ENCODE measurements around the gene CTSK.
"Not testable (repeated sequence)": the region's sequence is repeated elsewhere in the genome, so short reads cannot be mapped to it uniquely, and the experiment has no call there.

The CTSK gene

DNA sequence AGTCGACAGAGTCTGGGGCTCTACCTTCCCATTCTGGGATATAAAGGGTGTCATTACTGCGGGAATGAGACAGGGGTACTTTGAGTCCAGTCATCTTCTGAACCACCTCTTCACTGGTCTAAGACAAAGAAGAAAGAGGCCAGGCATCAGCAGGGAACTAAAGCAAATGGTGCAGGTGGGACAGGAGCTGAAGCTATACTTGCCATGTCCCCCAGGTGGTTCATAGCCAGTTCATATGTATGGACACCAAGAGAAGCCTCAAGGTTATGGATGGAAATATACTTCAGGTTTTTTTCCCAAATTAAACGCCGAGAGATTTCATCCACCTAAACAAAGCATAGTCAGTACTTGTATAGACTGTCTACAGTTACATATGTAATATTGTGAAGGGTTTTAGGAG is 2.2 kb downstream of the CTSK start:
- no peak for DNase-seq (ENCODE audit: low spot score)

DNA sequence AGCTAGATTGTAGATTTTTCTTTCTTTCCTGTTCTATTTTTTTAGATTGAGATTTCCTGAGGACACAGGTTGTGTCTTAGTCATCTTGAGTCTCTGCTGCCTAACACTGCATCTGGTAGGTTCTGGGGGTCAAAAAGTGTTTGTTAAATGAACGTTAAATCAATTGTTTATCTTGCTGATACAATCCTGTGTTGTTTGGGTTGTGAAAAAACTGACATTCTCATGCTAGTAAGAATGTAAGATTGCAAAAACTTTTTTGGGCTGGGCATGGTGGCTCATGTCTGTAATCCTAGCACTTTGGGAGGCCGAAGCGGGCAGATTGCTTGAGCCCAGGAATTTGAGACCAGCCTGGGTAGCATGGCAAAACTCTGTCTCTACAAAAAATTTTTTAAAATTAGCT is 3.4 kb downstream of the CTSK start:
- no peak for DNase-seq (ENCODE audit: low spot score)

DNA sequence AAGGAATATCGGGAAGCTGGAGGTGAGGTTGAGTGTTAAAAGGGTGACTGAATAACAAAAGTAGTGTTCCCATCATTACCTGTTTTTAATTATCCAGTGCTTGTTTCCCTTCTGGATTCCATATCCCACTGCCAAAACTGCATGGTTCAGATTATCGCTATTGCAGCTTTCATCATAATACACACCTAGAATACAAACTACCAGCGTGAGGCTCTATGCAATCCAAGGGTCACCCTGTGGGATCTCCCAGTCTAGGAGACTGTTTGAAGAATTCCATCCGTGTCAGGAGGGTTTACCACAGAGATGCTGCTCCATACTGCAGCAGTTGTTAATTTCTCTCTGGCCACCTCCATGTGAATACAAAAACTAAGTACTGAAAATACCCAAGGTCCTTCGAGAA is 9.0 kb downstream of the CTSK start:
- no peak for DNase-seq (ENCODE audit: low spot score)

DNA sequence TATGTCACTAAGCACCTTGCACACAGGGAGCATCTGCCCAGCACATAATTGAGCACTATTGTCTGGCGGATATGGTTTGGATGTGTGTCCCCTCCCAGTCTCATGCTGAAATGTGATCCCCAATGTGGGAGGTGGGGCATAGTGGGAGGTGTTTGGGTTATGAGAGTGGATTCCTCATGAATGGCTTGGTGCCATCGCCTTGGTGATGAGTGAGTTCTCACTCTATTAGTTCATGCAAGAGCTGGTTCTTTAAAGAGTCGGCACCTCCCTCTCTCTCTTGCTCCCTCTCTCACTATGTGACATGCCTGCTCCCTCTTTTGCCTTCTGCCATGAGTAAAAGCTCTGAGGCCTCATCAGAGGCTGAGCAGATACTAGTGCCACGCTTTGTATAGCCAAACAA is 9.5 kb downstream of the CTSK start:
- no peak for DNase-seq (ENCODE audit: low spot score)

DNA sequence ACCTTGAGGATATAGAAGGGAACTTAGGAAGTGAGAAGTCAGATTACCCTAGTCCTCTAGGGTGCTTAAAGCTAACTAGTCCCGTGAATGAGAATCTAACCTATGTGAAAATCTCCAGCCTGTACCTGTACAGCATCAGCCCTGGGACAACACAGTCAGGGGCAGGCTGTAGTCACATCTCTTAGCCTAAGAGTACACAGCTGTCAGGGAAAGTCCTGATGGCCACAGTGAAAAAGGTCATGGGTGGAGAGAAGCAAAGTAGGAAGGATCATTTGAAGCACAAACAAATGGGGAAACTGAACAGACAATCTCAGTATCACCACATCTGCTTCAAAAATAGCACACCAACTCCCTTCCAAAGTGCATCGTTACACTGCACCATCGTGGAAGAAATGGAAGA is 11.7 kb downstream of the CTSK start:
- no peak for DNase-seq (ENCODE audit: low spot score)

DNA sequence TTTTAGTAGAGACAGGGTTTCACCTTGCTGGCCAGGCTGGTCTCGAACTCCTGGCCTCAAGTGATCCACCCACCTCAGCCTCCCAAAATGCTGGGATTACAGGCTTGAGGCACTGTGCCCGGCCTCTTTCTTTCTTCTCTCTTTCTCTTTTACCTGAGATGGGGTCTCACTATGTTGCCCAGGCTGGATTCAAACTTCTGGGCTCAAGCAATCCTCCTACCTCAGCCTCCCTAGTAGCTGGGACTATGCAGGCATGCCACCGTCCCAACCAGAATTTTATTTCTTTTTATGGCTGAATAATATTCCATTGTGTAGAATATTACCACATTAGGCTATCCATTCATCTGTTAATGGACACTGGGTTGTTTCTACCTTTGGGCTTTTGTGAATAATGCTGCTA is 14.3 kb downstream of the CTSK start:
- DNase-seq (ENCODE audit: low spot score): not testable (repeated sequence)

DNA sequence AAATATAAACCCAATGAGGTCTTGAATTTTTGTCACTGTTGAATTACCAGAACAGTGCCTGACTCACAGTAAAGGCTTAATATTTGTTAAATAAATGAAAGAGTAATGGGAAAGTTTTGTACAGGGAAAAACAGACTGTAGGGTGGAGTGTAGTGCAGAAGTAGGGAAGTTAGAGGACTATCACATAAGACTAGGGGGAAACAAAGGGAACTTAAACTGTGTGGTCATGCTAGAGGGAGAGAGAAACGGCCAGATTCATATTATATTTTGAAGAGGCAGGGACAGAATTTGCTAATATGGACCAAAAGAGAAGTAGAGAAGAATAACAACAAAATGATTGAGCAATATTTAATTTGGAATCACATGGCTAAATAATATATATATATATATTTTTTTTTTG is 14.8 kb downstream of the CTSK start:
- no peak for DNase-seq (ENCODE audit: low spot score)

DNA sequence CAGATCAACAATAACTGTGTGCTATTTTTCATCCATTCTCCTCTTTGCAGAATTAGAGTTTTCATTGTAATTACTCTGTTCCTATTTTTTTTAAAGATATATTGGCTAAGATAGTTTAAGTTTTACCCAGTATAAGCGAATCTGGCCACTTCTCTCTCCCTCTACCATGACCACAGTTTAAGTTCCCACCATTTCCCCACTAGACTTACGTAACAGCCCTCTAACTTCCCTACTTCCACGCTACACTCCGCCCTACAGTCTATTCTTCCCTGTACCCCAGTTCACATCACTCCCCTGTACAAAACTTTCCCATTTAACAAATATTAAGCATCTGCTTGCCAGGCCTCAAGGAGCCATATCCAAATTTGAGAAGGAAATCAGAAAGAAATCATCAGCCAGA is 16.5 kb downstream of the CTSK start:
- no peak for DNase-seq (ENCODE audit: low spot score)

DNA sequence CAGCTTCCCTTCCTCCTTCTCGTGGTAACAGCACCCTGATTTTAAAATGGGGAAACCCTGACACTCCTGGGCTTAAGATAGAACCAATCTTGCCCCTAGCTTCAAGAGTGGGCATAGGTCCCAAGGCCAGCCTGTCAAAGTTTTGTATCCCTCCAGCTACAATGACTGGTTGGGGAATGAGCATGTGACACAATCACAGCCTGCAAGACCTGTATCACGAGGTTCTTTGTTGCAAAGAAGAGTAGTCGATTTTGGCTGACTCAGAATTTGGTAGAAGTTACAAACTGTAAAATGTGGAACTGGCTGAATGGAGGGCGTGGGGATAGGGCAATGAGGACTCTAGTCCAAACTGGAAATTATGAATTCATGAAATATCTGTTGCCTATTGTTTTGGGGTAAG is 18.7 kb downstream of the CTSK start:
- no peak for DNase-seq (ENCODE audit: low spot score)

DNA sequence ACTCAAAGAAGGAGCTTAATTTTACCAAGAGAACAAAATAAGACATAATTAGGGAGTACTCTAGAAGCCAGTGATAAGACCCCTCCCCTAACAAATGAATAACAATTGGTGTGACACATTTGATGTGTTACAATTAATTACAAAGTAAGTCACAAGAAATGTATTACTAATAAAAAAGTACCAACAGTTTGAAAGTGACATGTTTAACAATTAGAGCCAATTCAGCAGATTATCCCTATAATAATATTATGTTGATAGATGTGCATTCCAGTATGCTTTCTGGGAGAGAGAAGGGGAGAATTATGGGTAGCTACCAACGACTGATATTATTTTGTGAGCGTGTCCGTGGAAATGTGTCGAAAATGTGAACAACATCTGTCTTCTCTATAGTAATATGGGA is 19.1 kb downstream of the CTSK start:
- no peak for DNase-seq (ENCODE audit: low spot score)

DNA sequence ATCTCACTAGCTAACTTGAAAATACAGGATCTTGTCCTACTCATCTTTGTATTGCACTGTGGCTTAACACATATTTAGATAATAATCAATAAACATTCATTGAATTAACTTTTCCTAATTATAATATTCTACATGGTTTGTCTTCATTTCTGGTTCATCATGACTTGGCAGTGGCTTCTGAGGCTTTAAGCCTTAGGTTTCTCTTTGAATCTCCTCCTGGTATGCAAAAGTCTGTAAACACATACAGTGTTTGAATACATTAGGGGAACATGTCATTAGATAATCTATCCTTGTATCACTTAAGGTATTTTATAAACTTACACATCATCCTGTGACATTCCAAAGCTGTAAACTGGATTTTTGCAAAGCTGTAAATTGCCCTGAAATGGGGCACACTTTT is 20.6 kb downstream of the CTSK start:
- DNase-seq (ENCODE audit: low spot score): no peak

DNA sequence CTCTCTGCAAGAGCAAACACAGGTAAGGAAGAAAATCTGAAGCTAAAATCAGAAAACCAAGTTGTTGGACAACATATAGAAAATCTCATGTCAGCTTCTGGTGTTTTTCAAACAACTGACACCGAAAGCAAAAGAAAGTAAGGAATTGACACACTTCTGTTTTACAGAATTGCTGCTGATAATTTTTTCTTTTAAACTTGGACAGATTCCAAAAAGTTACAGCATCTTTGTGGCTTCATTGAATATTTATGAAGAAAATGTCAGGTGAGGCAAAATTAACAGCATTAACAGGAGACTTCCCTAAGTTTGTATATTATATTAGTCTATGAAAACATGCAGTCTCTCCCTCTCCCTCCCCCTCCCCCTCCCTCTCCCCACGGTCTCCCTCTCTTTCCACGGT is 27.6 kb downstream of the CTSK start:
- no peak for DNase-seq (ENCODE audit: low spot score)

DNA sequence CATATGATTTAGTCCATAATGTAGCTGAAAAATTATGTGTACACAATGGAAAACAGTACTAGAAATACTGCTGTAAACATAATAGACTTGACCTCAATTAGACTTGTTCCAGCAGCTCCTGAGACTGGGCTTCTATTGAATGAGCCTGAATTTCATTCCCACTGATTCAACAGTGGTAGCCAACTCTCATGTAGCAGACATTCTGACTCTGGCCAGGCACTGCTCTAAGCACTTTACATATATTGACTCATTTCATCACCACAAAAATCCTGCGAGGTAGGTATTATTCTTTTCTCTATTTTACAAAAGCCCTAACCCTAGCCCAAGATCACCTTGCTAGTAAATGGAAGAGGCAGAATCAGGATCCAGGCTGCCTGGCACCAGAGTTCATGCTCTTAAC is 29.7 kb downstream of the CTSK start:
- no peak for DNase-seq (ENCODE audit: low spot score)

DNA sequence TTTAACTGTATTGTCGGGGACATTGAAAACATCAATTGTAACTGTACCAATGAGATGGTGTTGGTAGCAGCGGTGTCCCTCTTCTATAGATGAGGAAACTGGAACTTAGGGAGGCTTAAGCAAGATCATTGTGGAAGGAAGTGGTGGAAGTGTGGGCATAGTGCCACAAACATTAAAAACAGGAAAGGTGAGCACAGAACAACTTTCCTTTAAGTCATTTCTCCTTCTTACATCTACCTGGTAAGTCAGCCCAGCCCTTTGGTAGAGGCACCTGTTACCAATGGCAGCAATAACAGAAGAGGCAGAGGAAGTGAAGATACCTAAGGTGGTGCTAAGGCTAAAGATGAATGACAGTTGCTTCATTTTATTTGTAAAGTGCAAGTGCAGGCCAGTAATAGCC is 30.5 kb downstream of the CTSK start:
- no peak for DNase-seq (ENCODE audit: low spot score)

DNA sequence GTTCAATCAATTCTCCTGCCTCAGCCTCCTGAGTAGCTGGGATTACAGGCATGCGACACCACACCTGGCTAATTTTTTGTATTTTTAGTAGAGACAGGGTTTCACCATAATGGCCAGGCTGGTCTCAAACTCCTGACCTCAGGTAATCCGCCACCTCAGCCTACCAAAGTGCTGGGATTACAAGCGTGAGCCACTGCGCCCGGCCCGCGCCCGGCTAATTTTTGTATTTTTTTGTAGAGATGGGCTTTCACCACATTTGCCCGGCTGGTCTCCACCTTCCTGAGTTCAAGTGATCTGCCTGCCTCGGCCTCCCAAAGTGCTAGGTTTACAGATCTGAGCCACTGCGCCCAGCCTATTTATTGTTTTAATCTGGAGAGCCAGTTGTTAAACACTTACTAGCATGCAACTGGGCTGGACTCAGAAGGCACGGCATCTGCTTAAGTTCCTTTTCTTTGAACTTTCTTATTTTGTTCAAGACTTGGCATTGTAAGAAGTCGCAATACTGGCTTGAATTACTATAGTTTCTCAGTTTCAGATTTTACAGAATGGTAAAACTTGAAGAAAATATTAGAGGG is 32.0 kb downstream of the CTSK start:
- not testable (repeated sequence) for DNase-seq (ENCODE audit: low spot score)

DNA sequence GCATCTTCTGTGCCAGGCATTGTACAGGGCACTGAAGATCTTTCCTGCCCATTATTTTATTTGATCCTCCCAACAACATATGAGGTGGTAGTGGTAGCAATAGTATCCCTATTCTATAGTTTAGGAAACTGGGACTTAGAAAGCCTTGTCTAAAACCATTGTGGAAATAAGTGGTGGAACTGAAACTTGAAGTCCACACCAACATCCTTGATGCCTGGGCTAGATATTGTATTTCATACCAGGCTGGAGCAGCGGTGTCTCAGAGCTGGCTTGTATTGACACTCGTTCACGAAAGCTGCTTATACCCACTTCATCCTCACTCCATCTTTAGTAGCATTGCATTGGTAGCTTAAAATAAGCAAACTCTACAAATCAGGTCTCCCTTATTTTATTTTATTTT is 32.8 kb downstream of the CTSK start:
- no peak for DNase-seq (ENCODE audit: low spot score)

DNA sequence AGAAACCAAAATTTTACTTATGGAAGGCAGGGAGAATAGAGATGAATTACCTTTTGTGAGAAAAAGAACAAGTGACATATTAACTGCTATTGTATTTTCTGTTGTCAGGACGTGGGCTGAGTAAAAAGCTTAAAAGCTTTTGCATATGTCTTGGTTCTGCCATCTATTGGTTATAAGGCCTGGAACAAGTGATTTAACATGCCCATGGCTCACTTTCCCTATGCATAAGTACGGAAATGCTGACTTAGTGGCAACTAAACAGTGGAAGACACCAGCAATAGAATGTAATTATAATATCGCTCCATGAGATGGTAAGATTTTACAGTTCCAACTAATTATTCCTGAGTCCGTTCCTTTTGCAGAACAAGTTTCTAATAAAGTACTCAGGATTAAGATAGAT is 35.7 kb downstream of the CTSK start:
- DNase-seq (ENCODE audit: low spot score): no peak

DNA sequence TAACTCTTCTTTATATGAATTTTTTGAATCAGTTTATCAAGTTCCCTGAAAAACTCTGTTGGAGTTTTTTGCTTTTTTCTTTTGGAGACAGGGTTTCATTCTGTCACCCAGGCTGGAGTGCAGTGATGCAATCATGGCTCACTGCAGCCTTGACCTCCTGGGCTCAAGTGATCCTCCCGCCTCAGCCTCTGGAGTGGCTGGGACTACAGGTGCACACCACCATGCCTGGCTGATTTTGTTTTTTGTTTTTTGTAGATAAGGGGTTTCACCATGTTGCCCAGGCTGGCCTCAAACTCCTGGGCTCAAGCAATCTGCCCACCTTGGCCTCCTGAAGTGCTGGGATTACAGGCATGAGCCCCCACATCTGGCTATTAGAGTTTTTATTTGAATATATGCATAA is 40.4 kb downstream of the CTSK start:
- DNase-seq (ENCODE audit: low spot score): not testable (repeated sequence)

DNA sequence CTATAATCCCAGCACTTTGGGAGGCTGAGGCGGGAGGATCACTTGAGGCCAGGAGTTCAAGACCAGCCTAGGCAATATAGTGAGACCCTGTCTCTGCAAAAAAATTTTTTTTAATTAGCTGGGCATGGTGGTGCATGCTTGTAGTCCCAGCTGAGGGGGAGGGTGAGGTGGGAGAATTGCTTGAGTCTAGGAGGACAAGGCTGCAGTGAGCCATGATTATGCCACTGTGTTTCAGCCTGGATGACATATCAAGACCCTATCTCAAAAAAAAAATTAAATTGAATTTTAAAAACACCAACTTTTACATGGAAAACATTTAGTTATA is 42.1 kb downstream of the CTSK start:
- not testable (repeated sequence) for DNase-seq (ENCODE audit: low spot score)

DNA sequence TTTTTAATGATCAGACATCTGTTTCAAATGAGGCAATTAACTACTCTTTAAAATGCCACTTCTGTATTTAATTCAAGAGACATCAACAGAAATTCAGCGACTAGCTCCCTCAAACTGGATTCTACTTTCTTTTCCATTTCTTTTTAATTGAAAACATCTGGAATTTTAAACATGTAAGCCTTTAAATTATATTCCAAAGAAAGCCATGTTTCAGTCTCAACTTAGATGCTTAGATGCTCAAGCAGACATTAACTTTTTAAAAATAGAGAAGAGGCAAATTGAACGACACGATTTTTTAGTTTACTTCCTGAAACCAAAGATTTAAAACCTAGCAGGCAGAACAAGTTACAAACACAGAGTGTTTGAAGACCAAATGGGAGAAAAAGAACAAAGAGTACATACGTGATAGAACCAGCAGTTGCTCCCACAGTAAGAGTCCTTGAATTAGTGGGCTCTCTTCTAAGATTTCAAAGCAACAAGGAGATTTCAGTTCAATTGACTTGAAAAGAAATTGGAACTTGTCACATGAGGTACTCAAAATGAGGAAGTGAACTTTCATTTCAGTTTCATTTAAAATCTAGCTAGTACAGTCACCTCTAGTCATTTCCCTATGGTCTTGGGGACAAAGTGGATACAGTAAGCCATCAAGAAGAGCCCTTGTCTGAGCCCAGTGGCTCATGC is 42.6 kb downstream of the CTSK start, which contains the start of gene CTSS:
Gene CTSS, minus strand, starts transcription at position 483 of the 681 bp plus-strand sequence. CDS start 1,015 bp downstream, outside the sequence.
- no peak for DNase-seq (ENCODE audit: low spot score)

DNA sequence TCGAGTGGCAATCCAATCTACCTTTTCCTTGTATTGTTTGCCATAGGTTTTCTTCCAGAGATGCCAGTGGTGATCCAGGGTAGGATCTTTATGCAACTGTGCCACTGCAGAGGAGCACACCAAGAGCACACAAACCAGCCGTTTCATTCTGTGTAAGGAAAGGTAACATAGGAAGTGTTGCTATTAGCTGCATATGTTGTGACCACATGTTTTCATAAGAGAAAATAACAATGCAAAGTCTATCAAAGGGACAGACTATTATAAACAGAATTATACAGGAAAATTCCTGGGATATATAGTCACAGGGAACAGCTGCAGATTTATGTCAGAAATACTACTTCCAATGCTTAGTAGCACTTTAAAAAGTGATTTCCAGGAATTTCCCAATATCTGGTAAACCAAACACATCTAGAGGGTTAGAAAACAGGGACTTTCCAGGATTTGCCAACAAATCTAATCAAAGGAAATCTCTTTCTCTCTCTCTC is 43.4 kb downstream of the CTSK start:
- no peak for DNase-seq (ENCODE audit: low spot score)

DNA sequence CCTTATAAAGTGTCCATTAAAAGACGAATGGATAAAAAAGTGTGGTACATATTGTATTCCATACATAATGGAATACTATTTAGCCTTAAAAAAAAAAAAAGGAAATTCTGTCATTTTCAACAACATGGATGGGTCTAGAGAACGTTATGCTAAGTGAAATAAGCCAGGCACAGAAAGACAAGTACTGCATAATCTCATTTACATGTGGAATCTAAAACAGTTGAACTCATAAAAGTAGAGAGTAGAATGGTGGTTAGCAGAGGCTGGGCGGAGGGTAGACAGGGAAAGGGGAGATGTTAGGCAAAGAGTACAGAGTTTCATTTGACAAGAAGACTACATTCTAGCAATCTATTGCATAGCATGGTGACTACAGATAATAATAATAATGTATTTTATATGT is 45.0 kb downstream of the CTSK start:
- DNase-seq (ENCODE audit: low spot score): no peak

DNA sequence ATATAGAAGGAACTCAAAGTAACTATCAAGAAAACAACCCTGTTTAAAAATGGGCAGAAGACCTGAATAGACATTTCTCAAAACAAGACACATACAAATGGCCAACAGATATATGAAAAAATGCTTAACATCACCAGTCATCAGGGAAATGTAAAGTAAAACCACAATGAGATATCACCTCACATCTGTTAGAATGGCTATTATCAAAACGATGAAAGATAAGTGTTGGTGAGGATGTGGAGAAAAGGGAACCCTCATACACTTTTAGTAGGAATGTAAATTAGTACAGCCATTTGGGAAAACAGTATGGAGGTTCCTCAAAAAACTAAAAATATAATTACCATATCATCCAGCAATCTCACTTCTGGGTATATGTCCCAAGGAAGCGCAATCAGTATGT is 45.5 kb downstream of the CTSK start:
- no peak for DNase-seq (ENCODE audit: low spot score)

DNA sequence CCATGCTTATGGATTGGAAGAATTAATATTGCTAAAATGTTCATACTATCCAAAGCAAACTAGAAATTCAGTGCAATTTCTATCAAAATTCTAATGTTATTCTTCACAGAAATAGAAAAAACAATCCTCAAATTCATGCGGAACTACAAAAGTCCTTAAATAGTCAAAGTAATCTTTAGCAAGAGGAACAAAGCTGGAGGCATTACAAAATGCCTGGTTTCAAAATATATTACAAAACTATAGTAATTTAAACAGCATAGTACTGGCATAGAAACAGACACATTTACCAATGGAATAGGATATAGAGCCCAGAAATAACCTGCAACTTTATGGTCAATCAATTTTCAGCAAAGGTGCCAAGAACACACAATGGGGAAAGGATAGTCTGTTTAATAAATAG is 46.3 kb downstream of the CTSK start:
- no peak for DNase-seq (ENCODE audit: low spot score)

Data from putamen (tissue), 1 donor.